CD4-positive, alpha-beta T cell treated with Interferon alpha-2 for 1 hour (primary cell): Measurements from ENCODE around the gene MSI2.

Source experiments
- DNase-seq, 2 donors: peaks; one replicate each; pipeline ENCODE4 v3.0.0-alpha.2; 2020 to 2022

The MSI2 gene

DNA sequence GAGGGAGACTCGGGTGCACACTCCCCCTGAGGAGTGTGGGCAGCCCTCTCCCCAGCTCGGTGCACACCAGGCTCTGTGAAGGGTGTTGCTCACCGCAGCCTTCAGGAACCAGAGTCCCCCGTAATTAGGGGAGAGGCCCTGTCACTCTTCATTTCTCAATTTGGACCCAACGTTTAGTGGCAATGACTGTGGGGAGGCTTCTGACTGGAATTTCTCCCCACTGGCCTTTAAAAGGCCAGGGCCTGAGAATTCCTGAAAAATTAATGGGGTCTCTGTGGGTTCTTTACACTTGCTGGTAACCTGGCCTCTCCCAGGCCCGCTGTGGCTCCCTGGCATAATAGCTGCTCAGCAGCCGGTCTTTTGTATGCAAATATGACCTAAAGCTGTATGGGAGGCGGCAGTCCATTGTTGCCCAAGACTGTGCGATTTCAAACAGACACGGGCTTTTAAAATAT is 209.7 kb downstream of the MSI2 start:
- DNase-seq = no peak

DNA sequence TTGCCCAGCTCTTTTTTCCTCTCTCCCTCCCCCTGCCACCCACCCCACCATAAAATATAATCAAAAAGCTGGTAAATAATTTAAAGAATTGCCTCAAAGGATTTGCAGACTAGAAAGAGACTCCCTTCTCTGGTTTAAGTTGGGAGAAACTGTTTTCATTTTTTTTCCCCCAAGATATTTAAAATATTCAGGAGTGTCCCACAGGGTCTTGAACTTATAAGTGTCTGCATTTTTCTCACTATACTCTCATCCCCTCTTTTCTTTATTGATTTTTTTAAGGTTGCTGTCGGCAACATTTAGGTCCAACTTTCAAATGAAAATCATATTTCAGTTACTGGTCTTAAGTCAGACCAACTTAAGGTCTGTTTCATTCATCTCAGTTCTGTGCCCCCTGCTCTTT is 210.2 kb downstream of the MSI2 start:
- DNase-seq = no peak

DNA sequence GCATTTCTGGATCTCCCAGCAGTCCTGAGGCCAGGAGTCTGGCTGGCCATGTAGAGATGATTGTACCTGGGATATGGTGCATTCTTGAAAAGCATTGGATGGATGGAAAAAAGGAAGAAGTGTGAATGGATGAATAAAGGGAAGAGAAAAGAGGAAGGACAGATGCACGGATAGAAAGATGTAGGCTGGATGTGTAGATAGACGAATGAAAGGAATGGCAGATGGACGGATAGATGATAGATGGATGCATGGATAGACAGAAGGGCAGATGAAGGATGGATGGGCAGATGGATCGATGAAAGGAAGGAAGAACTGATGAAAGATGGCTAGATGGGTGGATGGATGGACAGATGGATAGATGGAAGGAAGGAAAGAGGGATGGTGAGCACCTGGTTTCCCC is 210.9 kb downstream of the MSI2 start:
- no peak for DNase-seq

DNA sequence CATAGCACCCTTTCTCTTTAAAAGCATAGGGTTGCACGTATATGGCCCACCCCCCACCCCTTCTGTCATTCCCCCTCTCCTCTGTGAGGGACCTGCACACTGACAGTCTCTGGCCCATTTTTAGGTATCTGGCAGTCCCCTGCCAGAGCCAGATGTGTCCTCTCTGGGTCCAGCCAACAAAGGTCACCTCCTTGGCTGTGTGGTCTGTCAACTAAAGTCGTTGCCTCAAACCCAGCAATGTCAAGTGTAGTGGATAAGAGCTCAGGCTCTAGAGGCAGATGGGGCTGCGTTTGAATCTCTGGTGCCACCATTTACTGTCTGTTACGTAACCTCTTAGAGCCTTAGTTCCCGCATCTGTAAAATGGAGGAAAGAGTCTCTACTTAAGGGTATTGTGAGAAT is 211.5 kb downstream of the MSI2 start:
- no peak for DNase-seq

DNA sequence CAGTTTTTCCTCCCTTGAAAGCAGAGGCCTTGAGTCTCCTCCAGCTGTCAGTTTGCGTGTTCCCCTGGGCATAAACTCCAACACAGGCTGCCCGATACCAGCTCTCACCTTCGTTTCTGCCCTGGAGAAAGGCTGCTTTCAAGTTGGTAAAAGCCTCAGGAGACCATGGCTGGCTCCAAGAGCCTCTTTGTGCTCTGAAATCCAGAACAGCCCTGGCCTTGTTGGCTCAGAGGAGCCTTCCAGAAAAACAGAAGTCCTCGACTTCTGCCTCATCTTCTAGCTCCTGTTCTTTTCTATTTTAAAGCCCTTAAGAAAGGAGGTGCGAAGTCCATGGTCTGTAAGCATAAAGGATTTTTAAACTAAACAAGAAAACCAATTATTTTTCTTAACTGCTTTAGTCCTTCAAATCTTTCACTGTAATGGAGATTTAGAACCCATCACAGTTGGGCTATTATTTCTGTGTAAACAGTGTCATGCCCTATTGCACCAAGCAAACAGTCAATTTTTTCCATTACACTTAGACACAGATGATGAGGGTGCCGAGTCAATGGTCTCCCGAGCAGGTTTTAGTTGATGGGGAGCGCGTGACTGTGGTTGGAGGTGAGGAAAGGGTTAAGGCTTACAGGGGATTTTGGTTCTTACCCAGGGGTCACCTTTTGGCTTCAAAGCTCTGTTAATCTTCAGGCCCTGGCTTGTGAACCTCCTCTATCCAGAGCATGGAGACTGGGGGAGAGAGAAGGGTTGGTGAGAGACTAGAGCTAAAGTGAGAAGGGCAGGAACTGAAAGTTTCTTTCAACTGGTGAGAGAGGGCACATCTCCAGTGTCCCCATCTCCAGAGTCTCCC is 212.8 kb downstream of the MSI2 start:
- no peak for DNase-seq

DNA sequence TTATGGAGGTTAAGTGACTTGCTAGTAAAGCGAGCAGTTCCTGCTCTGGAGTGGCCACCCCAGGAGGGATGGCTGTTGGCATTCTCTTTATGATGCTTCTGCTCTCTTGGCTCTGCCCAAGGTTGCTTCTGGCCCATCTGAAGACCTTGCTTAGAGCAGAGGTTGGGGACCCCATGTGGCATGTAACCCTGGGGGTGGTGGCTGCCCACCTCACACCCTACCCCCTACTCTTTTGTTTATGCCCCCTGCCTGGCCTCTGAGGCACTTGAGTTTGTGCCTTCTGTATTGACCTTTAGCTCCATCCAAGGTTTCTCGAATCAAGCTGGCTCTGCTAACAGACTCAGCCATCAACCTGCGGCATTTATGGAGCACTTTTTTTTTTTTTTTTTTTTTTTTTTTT is 214.6 kb downstream of the MSI2 start:
- no peak for DNase-seq

DNA sequence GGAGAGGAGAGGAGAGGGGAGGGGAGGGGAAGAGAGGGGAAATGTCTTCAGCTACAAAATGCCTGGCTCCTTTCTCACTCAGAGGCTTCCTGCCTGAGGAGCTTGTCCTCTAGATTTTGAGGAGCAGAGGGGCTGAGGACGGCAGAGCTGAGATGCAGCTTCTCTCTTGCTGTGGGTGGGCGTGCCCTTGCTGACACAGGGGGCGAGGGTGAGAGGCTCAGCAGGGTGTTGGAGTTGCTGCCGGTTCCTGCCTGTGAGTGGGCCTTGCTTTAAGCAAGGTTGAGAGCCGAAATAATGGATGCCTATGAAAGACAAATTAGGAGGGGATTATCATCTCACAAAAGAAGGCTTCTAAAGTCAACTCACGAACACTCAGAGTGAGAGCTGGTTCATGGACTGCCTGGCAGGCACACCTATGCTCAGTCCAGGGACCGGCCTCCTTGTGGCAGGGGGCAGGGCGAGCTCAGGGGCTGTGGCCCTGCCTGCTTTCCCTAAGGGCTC is 215.6 kb downstream of the MSI2 start:
- DNase-seq = no peak

DNA sequence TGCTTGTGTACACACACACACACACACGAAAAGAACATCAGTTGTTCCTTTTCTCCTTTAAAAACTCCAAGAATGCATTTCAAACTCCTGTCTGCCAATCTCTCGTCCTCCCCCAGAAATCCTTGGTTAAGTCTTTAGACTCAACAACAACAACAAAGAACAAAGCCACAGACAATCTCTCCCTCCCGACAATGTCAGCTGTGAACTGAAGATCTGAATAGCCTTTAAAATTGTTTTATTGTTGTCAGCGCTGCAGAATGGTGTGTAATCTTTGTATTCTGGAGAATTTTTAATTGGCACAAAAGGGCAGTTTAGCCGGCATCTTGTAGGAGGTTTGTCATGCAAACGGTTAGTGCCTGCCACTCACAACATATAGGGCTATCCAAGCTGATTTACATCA is 219.5 kb downstream of the MSI2 start:
- no peak for DNase-seq

DNA sequence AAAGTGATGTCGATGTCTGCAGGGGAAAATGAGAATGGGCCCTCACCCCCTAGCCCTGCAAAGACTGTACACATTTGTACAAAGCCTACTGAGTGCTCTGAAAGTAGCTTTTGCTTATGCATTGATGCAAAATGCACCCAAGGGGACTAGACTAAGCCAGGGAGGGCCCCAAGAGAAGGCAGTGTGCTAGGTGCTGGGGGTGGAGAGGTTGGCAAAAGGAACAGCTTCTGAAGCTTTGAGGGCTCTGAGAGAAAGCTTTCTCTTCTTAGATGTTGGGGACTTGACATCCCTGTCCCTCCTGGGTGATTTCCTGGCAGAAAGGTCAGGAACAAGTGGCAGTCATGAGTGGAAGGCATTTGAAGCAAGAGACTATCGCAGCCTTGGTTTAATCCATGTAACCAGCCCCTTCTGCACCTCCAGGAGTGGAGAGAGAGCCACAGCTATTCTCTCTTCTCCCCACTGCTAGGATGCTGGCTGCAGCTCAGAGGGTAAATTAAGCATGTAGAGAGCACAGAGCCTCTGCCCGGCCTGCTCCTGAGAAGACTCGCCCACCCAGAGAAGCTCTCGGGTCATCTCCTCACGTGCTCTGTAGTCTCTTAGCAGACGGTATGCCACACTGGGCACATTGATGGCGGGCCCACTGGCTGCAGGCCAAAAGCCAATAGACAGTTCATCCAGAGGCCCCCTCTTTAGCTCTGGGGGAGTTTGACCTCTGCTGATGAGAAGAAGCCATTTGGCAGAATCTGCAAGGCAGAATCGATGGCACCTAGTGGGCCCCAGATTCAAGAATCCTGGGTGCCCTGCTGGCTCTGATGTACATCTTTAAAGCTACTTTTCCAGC is 221.4 kb downstream of the MSI2 start:
- no peak for DNase-seq

DNA sequence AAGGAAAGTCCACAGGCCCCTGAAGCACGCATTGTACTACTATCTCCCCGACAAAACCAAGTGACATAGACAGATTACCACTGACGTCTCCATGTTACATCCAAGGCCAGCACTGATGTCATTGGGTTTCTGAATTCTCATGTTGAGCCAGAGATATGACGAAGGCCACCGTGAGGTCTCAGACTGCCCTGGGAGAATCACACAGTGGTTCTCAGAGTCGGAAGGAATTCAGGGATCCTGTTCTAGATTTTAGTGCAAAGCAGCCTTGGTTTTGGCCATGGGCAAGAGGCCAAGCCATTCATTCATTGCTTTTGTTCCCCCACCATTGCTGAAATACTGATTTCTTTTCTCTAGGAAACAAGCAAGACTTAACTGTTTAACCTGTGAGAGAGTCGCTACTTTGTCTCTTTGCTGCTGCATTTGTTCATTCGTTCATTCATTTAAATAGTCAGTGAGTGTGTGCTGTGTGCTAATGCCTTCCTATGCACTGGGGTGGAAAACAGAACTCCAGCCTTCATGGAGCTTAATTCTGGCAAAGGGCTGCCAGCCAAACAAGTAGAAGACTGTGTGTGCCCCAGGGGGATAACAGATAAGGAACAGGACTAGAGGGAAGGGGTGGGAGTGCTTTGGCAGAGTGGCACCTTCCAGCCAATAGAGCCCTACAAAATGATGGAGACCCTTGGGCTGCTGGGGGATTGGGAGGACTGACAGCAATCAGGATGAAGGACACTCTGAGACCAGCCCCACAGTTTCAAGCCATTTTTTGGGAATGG is 222.3 kb downstream of the MSI2 start:
- no peak for DNase-seq

DNA sequence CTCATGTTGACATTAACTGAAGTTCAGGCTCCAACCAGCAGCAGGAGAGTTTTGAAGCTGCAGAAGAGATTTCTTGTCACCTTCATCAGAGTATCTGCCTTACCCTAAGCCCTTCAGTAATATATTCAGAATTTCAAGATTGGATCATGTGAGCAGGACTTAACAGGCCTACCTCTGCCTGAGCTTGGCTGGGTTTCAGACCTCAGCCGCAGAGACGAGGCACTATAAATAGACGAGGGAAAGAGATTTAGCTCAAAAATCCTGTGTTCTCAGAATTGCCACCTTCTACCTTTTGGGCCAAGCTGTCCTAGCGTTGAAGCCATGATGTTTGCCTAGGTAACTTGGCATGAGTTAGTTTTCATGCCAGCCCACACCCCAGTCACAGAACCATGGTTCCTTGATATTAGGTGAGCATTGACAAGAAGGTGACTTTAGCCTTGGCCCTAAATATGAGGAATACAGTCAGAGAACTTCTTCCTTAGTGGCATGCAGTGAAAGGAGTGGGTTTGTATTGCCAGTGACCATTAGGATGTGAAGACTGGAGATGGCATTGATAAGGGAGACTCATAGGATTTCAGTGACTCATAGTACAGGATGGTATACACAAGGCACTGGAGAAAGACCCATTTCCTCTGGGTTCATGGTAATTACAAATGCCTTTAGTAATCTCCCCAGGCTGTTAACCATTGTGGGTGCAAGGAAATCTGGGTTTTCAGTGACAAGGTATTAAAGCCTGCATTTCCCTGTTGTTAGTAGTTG is 224.3 kb downstream of the MSI2 start:
- DNase-seq = no peak

DNA sequence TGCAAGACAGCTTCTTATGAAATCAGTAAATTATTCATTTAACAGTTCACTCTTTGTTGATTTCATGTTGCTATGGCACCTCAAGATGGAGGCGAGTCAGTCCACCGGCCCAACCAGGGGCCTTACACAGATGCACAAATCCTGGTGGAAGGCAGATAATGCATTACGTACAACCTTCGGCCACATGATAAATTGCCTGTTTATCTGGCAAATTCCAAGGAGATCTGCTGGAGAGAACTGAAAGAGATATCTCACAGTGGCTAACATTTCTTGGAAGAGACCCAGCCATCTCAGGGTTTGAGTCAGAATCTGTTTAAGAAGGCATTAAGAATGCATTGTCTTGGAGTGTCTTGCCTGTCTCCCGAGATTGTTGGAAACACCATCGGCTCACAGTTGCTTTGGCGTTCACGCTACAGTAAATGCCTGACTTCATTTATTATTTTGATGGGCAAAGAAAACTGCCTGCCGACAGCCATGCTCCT is 225.6 kb downstream of the MSI2 start:
- no peak for DNase-seq

DNA sequence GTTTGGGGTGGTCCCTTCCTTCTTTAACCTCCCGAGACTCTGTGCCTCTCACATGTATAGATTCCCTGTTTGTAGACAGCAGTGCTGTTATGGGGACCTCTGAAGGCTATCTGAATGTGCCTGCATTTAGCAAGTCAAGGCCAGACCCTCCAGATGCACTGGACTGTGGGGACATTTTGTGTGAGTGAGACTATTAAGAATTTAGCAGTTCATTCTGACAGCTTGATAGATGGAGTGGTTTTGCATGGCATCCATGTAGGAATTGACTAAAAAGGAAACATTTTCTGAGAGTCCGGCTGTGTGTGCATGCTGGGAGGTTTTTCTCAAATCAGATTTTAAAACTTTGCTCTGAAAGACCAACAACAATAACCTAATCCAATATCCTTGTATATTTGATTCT is 226.3 kb downstream of the MSI2 start:
- DNase-seq = no peak

DNA sequence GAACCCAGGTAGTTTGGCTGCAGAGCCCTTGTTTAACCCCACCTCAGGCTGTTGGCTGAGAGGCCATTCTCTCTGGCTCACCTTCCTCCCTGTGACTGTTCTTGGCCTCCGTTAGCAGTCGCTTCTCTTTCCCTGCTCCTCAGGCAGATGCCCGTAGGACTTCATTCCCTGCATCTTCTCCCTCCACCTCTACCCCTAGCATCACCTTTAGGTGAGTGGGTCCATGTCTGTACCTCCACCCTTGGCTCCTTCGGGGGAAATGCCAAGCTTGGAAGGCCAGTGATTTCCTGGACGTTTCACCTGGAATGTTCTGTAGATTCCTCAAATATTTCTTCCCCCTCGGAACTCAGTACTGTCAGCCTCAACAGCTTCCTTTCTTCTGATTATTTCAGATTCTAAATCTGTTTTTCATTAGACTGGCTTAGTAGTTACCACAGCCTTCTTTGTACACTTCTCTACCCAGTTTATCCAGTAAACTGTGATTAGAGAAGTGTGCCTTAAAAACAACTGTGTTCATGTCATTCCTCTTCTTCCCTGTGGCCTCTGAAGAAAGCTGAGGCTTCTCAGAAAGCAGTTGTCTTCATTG is 227.9 kb downstream of the MSI2 start:
- DNase-seq = no peak

DNA sequence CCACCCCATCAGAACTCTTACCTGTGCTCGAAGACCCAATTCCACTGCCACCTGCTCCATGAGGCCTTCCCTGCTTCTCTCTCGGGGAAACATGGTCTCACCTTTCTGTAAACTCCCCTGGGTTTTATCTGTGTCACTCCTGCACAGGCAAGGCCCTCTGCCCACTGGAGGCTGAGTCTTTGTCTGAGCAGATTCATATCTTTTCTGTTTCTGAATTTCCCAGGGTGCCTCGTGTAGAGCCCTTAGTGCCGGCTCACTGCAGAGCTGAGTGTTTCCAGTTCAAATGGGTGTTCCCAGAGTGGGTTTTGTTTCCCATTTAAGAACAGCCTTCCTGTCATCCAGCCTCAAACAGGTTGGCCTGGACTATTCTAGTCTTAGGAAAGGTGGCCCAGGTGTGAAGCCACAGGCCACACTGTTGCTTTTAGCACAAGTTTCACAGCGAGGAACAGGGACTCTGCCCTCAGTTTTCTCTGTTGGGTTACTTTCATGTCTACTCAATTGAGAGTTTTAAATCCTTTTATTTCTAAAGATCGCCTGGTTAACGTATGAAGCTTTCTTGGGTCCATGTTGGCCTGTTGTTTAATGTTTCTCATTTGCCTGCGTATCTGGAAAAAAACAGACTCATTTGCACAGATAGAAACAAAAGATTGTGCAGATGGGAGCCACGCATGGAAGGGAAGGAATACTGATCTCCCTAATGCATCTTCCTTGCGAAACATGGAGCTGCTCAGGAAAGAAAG is 228.7 kb downstream of the MSI2 start:
- DNase-seq = no peak

DNA sequence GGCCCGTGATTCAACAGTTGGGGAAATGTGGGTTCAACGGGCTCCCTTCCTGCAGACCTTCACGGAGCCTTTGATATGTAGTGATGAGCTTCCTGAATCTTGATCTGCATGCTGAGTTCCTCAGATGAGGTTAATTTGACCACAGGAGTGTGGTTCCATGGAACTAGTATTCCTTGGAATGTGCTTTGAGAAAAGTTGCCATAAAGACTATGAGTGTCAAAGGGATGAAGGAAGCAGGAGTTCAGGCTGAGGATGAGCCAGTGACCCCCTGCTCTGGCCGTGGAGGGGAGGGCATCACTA is 229.2 kb downstream of the MSI2 start:
- no peak for DNase-seq

DNA sequence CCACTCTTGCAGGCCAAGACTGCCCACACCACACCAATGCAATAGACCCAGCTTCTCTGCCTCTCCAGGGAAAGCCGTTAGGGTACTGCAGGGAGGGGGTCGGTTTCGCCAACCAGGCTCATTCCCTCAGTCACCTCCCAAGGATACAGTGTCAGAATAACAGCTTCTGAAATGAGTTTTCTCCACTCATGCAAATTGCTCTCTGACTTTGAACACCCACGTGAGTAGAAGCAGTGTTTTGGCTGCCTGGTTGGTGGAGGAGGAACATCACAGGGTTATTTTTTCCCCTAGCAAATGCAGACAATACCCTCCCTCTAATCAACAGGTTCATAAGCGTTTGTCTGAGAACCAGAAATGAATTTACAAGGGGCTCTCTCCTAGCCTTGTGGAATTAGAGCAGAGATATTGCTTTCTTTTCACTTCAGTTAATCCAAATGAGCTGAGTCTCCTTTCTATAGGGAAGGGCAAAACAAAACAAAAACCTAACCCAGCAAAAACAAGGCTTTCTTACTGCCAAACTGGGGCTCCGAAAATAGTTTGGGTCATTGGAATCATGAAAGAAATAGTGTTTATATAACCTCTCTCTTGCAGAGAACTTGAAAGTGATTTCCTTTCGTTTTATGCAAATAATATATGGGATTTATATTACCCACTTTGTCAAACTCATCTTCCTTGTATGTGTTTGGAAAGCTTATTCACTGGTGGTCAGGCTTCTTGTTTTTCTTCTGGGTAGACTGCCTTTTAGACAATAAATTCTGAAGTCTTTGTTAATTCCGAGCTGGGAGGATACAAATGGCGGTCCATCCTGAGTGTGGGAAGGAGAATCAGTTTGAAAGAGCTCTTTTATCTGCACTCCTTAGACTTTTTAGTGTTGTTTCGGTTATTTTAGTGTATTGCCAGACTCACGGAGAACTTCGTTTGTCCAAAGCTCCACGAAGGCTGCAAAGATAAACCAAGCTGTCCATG is 229.9 kb downstream of the MSI2 start:
- no peak for DNase-seq

DNA sequence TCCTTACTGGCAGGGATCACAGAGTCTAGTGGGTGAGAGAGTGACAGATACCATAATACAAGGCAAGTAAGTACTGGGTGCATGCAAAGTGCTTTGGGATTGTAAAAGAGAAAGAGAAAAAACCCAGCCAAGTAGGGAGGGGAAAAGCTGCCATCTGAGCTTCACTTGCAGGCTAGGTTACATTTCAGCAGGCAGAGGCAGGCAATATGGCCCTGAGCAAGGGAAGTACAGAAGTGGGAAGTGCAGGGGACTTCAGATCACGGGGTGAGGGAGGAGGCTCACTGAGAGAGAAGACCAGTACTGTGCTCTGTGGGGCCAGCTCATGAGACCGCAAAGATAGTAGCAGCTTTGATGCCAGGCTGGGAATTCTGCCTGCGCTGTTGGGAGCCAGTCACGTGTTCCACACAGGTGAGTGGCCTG is 230.6 kb downstream of the MSI2 start:
- DNase-seq = no peak

DNA sequence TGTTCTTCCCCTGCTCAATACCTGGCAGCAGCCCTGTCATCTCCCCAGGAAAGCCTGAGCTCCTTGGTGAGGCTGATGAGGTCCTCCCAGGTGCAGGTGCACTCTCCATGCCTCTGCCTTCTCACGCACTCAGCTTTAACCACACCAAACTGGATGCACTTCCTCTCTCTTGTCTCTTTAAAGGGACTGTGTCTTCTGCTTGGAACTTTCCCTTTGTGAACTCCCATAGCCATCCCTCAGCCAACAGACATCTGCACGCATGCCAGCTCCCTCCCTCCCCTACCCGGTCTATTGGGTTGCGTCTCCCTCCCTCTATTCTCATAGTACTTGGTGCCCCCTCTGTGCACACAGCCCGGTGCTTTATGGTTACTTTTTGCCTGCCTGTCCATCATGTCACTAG is 231.2 kb downstream of the MSI2 start:
- no peak for DNase-seq

DNA sequence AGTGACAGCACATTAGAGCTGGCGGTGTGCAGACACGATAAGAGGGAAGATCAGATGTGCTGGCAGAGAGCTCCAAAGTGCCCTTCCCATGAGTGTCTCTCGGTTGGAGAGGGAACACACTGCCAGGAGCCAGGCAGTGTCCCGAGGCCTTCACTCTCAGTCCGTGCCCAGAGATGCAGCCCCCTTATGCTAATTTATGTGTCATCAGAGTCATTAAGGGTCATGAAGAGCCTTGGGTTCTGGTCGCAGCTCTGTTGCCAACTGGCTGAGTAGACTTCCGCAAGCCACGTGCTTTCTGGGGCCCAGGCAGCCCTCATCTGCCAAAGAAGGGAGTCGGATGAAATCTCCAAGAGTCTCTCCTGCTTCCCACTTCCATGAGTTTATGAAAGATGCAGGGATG is 232.5 kb downstream of the MSI2 start:
- DNase-seq = no peak
